ENCODE results near the gene TBC1D8.
A peak's percentile ranks its signal among the peaks of the same experiment; 100 is the strongest.
"Not testable (repeated sequence)": the region's sequence is repeated elsewhere in the genome, so short reads cannot be mapped to it uniquely, and the experiment has no call there.

The TBC1D8 gene

GRCh38 chr2:101185656-101186055 is 34.5 kb upstream of the TBC1D8 start:
- no peak overlapping the region for H3K9ac ChIP-seq (ENCODE audit: low read length)
- H3K4me3 ChIP-seq (ENCODE audit: low read length): no peak overlapping the region
- H3K36me3 ChIP-seq (ENCODE audit: control insufficient read depth, insufficient read depth, low read length, severe bottlenecking): no peaks in the 10 kb centered on the region
- H3K9me3 ChIP-seq (ENCODE audit: control insufficient read depth, low read length): no peaks in the 10 kb centered on the region
- H3K4me1 ChIP-seq (ENCODE audit: control insufficient read depth, insufficient read depth, low read length): no peaks in the 10 kb centered on the region
- no peak for DNase-seq (ENCODE audit: low read depth)
- peaks cover 10% of the 10 kb centered on the region for H3K27me3 ChIP-seq (replicated peaks; ENCODE audit: control insufficient read depth, insufficient read depth, low read length)

GRCh38 chr2:101185085-101185484 is 33.9 kb upstream of the TBC1D8 start:
- no peak overlapping the region for H3K9ac ChIP-seq (ENCODE audit: low read length)
- H3K27me3 ChIP-seq (replicated peaks; ENCODE audit: control insufficient read depth, insufficient read depth, low read length): peaks cover 10% of the 10 kb centered on the region
- no peaks in the 10 kb centered on the region for H3K36me3 ChIP-seq (ENCODE audit: control insufficient read depth, insufficient read depth, low read length, severe bottlenecking)
- no peak for DNase-seq (ENCODE audit: low read depth)
- H3K4me3 ChIP-seq (ENCODE audit: low read length): no peak overlapping the region
- no peaks in the 10 kb centered on the region for H3K9me3 ChIP-seq (ENCODE audit: control insufficient read depth, low read length)
- no peaks in the 10 kb centered on the region for H3K4me1 ChIP-seq (ENCODE audit: control insufficient read depth, insufficient read depth, low read length)

- no peak for DNase-seq (ENCODE audit: low read depth)
- no peaks in the 10 kb centered on the region for H3K27me3 ChIP-seq (replicated peaks; ENCODE audit: control insufficient read depth, insufficient read depth, low read length)
- peaks cover 11% of the 10 kb centered on the region for H3K4me1 ChIP-seq (ENCODE audit: control insufficient read depth, insufficient read depth, low read length)
- no peaks in the 10 kb centered on the region for H3K36me3 ChIP-seq (ENCODE audit: control insufficient read depth, insufficient read depth, low read length, severe bottlenecking)
- no peaks in the 10 kb centered on the region for H3K9me3 ChIP-seq (ENCODE audit: control insufficient read depth, low read length)
- H3K4me3 ChIP-seq (ENCODE audit: low read length): no peak overlapping the region
- H3K9ac ChIP-seq (ENCODE audit: low read length): no peak overlapping the region
These were observed 28.8 kb upstream of the TBC1D8 start for GRCh38 chr2:101179982-101180381.

- H3K4me3 ChIP-seq (ENCODE audit: low read length): no peak overlapping the region
- no peaks in the 10 kb centered on the region for H3K36me3 ChIP-seq (ENCODE audit: control insufficient read depth, insufficient read depth, low read length, severe bottlenecking)
- no peaks in the 10 kb centered on the region for H3K27me3 ChIP-seq (replicated peaks; ENCODE audit: control insufficient read depth, insufficient read depth, low read length)
- H3K9ac ChIP-seq (ENCODE audit: low read length): no peak overlapping the region
- peaks cover 11% of the 10 kb centered on the region for H3K4me1 ChIP-seq (ENCODE audit: control insufficient read depth, insufficient read depth, low read length)
- peaks cover 8% of the 10 kb centered on the region for H3K9me3 ChIP-seq (ENCODE audit: control insufficient read depth, low read length)
- DNase-seq (ENCODE audit: low read depth): no peak
These were observed 25.6 kb upstream of the TBC1D8 start for GRCh38 chr2:101176803-101177202.

- DNase-seq (ENCODE audit: low read depth): peak; percentile 63
- no peak overlapping the region for H3K9ac ChIP-seq (ENCODE audit: low read length)
- peaks cover 8% of the 10 kb centered on the region for H3K9me3 ChIP-seq (ENCODE audit: control insufficient read depth, low read length)
- H3K4me1 ChIP-seq (ENCODE audit: control insufficient read depth, insufficient read depth, low read length): peaks cover 11% of the 10 kb centered on the region
- no peaks in the 10 kb centered on the region for H3K36me3 ChIP-seq (ENCODE audit: control insufficient read depth, insufficient read depth, low read length, severe bottlenecking)
- H3K27me3 ChIP-seq (replicated peaks; ENCODE audit: control insufficient read depth, insufficient read depth, low read length): no peaks in the 10 kb centered on the region
- no peak overlapping the region for H3K4me3 ChIP-seq (ENCODE audit: low read length)
These were observed 24.8 kb upstream of the TBC1D8 start for GRCh38 chr2:101175991-101176390.

GRCh38 chr2:101173707-101174295 is 22.6 kb upstream of the TBC1D8 start:
- Histone ChIP-seq H3K9me3 (ENCODE audit: control insufficient read depth, low read length) (peaks cover 8% of the 10 kb centered on the region), H3K4me1 (ENCODE audit: control insufficient read depth, insufficient read depth, low read length) (peaks cover 11% of the 10 kb centered on the region), H3K9ac (ENCODE audit: low read length) (no peak overlapping the region), H3K27me3 (replicated peaks; ENCODE audit: control insufficient read depth, insufficient read depth, low read length) (no peaks in the 10 kb centered on the region), H3K4me3 (ENCODE audit: low read length) (no peak overlapping the region), H3K36me3 (ENCODE audit: control insufficient read depth, insufficient read depth, low read length, severe bottlenecking) (no peaks in the 10 kb centered on the region)
- no peak for DNase-seq (ENCODE audit: low read depth)

- H3K4me3 ChIP-seq (ENCODE audit: low read length); H3K9ac ChIP-seq (ENCODE audit: low read length); H3K4me1 ChIP-seq (ENCODE audit: control insufficient read depth, insufficient read depth, low read length); H3K36me3 ChIP-seq (ENCODE audit: control insufficient read depth, insufficient read depth, low read length, severe bottlenecking); DNase-seq (ENCODE audit: low read depth); H3K27me3 ChIP-seq (replicated peaks; ENCODE audit: control insufficient read depth, insufficient read depth, low read length): not testable (repeated sequence)
- H3K9me3 ChIP-seq (ENCODE audit: control insufficient read depth, low read length): peaks cover 20% of the 10 kb centered on the region
These were observed 18.6 kb upstream of the TBC1D8 start for GRCh38 chr2:101169822-101170221.

- H3K4me3 ChIP-seq (ENCODE audit: low read length): no peak overlapping the region
- H3K9me3 ChIP-seq (ENCODE audit: control insufficient read depth, low read length): peaks cover 16% of the 10 kb centered on the region
- no peaks in the 10 kb centered on the region for H3K36me3 ChIP-seq (ENCODE audit: control insufficient read depth, insufficient read depth, low read length, severe bottlenecking)
- no peak for DNase-seq (ENCODE audit: low read depth)
- no peaks in the 10 kb centered on the region for H3K27me3 ChIP-seq (replicated peaks; ENCODE audit: control insufficient read depth, insufficient read depth, low read length)
- H3K9ac ChIP-seq (ENCODE audit: low read length): no peak overlapping the region
- H3K4me1 ChIP-seq (ENCODE audit: control insufficient read depth, insufficient read depth, low read length): no peaks in the 10 kb centered on the region
These were observed 17.5 kb upstream of the TBC1D8 start for GRCh38 chr2:101168706-101169105.

- peaks cover 12% of the 10 kb centered on the region for H3K9me3 ChIP-seq (ENCODE audit: control insufficient read depth, low read length)
- H3K36me3 ChIP-seq (ENCODE audit: control insufficient read depth, insufficient read depth, low read length, severe bottlenecking); H3K27me3 ChIP-seq (replicated peaks; ENCODE audit: control insufficient read depth, insufficient read depth, low read length): not testable (repeated sequence)
These were observed 16.4 kb upstream of the TBC1D8 start for GRCh38 chr2:101167532-101167931.

GRCh38 chr2:101164021-101164420 is 12.8 kb upstream of the TBC1D8 start:
- H3K9ac ChIP-seq (ENCODE audit: low read length): no peak overlapping the region
- no peak overlapping the region for H3K4me3 ChIP-seq (ENCODE audit: low read length)
- H3K36me3 ChIP-seq (ENCODE audit: control insufficient read depth, insufficient read depth, low read length, severe bottlenecking): no peaks in the 10 kb centered on the region
- H3K27me3 ChIP-seq (replicated peaks; ENCODE audit: control insufficient read depth, insufficient read depth, low read length): no peaks in the 10 kb centered on the region
- DNase-seq (ENCODE audit: low read depth): no peak
- H3K9me3 ChIP-seq (ENCODE audit: control insufficient read depth, low read length): peaks cover 12% of the 10 kb centered on the region
- H3K4me1 ChIP-seq (ENCODE audit: control insufficient read depth, insufficient read depth, low read length): peaks cover 5% of the 10 kb centered on the region

More at GRCh38 chr2:101167532-101167931, 16.4 kb upstream of the TBC1D8 start:
- H3K9ac ChIP-seq (ENCODE audit: low read length); H3K4me1 ChIP-seq (ENCODE audit: control insufficient read depth, insufficient read depth, low read length); DNase-seq (ENCODE audit: low read depth); H3K4me3 ChIP-seq (ENCODE audit: low read length): not testable (repeated sequence)

GRCh38 chr2:101162561-101163330 is 11.6 kb upstream of the TBC1D8 start:
- no peak for DNase-seq (ENCODE audit: low read depth)
- no peak overlapping the region for H3K4me3 ChIP-seq (ENCODE audit: low read length)
- peaks cover 5% of the 10 kb centered on the region for H3K4me1 ChIP-seq (ENCODE audit: control insufficient read depth, insufficient read depth, low read length)
- H3K27me3 ChIP-seq (replicated peaks; ENCODE audit: control insufficient read depth, insufficient read depth, low read length): no peaks in the 10 kb centered on the region
- no peak overlapping the region for H3K9ac ChIP-seq (ENCODE audit: low read length)
- H3K9me3 ChIP-seq (ENCODE audit: control insufficient read depth, low read length): peaks cover 5% of the 10 kb centered on the region
- no peaks in the 10 kb centered on the region for H3K36me3 ChIP-seq (ENCODE audit: control insufficient read depth, insufficient read depth, low read length, severe bottlenecking)
